NT2/D1 (cell line): ENCODE results near the gene ADAM23.

Experiments used
- SUZ12 ChIP-seq: IDR thresholded peaks from 2 replicates; pipeline ENCODE4 v1.6.1; 2011; ENCODE audit not compliant: insufficient read length, insufficient read depth; ENCODE audit errors: extremely low read depth
- YY1 ChIP-seq: IDR thresholded peaks from 2 replicates; pipeline ENCODE4 v1.6.1; 2011; ENCODE audit not compliant: insufficient read length, insufficient read depth
- ZNF274 ChIP-seq: IDR thresholded peaks from 2 replicates; pipeline ENCODE4 v1.6.1; 2011; ENCODE audit warnings: mild to moderate bottlenecking, low read depth, low read length

- TF ChIP-seq ZNF274 (no peak), YY1 (no peak), SUZ12 (no peak)
Measured at GRCh38 chr2:206558492-206558891, 115.2 kb downstream of the ADAM23 start.
